K562 (cell line): ENCODE results near the gene LSM4. TPM values are rescaled to one million over a fixed set of nuclear protein-coding genes. Genes with fewer than 3 reads are reported as not detected.

Source experiments
- ARID3A ChIP-seq: IDR thresholded peaks from 2 replicates; pipeline ENCODE4 v1.6.1; 2012; ENCODE audit warnings: low read depth, low read length, improper control_type of control experiment, borderline replicate concordance
- CBX8 ChIP-seq: fragments of 200-600 bp; sonication (generic); IDR thresholded peaks from 2 replicates; pipeline ENCODE4 v1.6.1; 2012; ENCODE audit warnings: borderline replicate concordance, mixed run types, low read depth, mild to moderate bottlenecking, moderate library complexity, mixed read lengths, low read length, control low read depth, inconsistent platforms; ENCODE audit not compliant: poor library complexity, severe bottlenecking; ENCODE audit errors: extremely low read depth
- CUX1 ChIP-seq: fragments of 200-800 bp; sonication (Bioruptor generic); IDR thresholded peaks from 2 replicates; pipeline ENCODE4 v1.6.1; 2016; ENCODE audit warnings: missing genetic modification characterization, missing compliant biosample characterization
- FIP1L1 ChIP-seq: fragments of 200-400 bp; formaldehyde crosslinking; IDR thresholded peaks from 2 replicates; pipeline ENCODE4 v1.6.1; 2018; ENCODE audit warnings: mild to moderate bottlenecking, low read depth, low read length; ENCODE audit not compliant: poor library complexity, severe bottlenecking
- GTF3C2 ChIP-seq: IDR thresholded peaks from 3 replicates; pipeline ENCODE4 v1.6.1; 2011; ENCODE audit warnings: borderline replicate concordance, mild to moderate bottlenecking, moderate library complexity; ENCODE audit not compliant: insufficient read length; ENCODE audit errors: extremely low read depth
- HDGF ChIP-seq: fragments of 450-650 bp; IDR thresholded peaks from 2 replicates; pipeline ENCODE4 v1.6.1; 2016
- KAT2B ChIP-seq: IDR thresholded peaks from one replicate; pipeline ENCODE4 v1.6.1; 2012; ENCODE audit warnings: low read depth, mild to moderate bottlenecking, control low read depth, inconsistent platforms, low read length, moderate library complexity
- PURB ChIP-seq: sonication (generic); formaldehyde crosslinking; IDR thresholded peaks from 2 replicates; pipeline ENCODE4 v1.9.0; 2021; ENCODE audit warnings: low read depth, mild to moderate bottlenecking, missing genetic modification reagents
- SETDB1 ChIP-seq: IDR thresholded peaks from one replicate; pipeline ENCODE4 v1.6.1; 2012; ENCODE audit warnings: low read length, control low read depth, inconsistent platforms
- TAF1 ChIP-seq: IDR thresholded peaks from 2 replicates; pipeline ENCODE4 v1.6.1; 2011; ENCODE audit warnings: mild to moderate bottlenecking, low read length, moderate library complexity; ENCODE audit not compliant: insufficient read depth, control insufficient read depth, severe bottlenecking; ENCODE audit errors: extremely low read depth
- ZBTB12 ChIP-seq: fragments of 250-450 bp; sonication (Bioruptor Pico); IDR thresholded peaks from 2 replicates; pipeline ENCODE4 v1.4.0; 2020
- ZNF384 ChIP-seq: IDR thresholded peaks from 2 replicates; pipeline ENCODE4 v1.6.1; 2012; ENCODE audit warnings: low read depth, low read length, improper control_type of control experiment
- ZNF444 ChIP-seq: fragments of 250-450 bp; sonication (Bioruptor Pico); IDR thresholded peaks from 2 replicates; pipeline ENCODE4 v1.4.0; 2020; ENCODE audit warnings: mild to moderate bottlenecking, moderate library complexity
- ZNF778 ChIP-seq: fragments of 450-650 bp; formaldehyde crosslinking; IDR thresholded peaks from 2 replicates; pipeline ENCODE4 v1.4.0; 2020; ENCODE audit warnings: mild to moderate bottlenecking, moderate library complexity
- ZNF785 ChIP-seq: fragments of 250-450 bp; sonication (Bioruptor Pico); IDR thresholded peaks from 2 replicates; pipeline ENCODE4 v1.4.0; 2020; ENCODE audit warnings: mild to moderate bottlenecking
- polyA plus RNA-seq, 8 experiments: library from polyadenylated mRNA; depleted of rRNA in 4 of 8; stranded (reverse) in 5 of 8; unstranded in 3 of 8; fragments of >200 nt; fragmentation: Nextera tagmentation in 2 of 8; fragmentation: Illumina TruSeq in 1 of 8; extraction: Ambion mirVana in 2 of 8; extraction: Trizol in 1 of 8; gene quantifications; 2 replicates each; pipeline versions ENCODE4 v1.2.1 to v1.2.3, GENCODE V29; 2011 to 2014; ENCODE audit warnings: inconsistent platforms in 1 of 8, missing spikeins in 1 of 8
- total RNA-seq, 7 experiments: library from RNA; depleted of rRNA in 6 of 7; stranded (reverse); fragments of >200 nt in 6 of 7; fragmentation: Illumina TruSeq in 2 of 7; extraction: Trizol in 2 of 7; gene quantifications; 2 replicates each; pipeline versions ENCODE4 v1.2.1 to v1.2.3, GENCODE V29; 2011 to 2021; ENCODE audit warnings: low replicate concordance in 1 of 7

Gene LSM4
- total and polyA plus RNA-seq, 9 of the 15 experiments (the other 6 are each of a cell fraction or from before 2014, with no cell fraction given) = 11.9 to 763 (median 202) TPM

GRCh38 chr19:18292810-18293641, 29.9 kb downstream of the LSM4 start (continued):
- TF ChIP-seq ZNF384 (peak; percentile 55), ZBTB12 (no peak), ZNF785 (CRISPR knock-in tag) (no peak), ZNF444 (CRISPR knock-in tag) (no peak), KAT2B (no peak), SETDB1 (no peak), CUX1 (CRISPR knock-in tag) (no peak), ZNF778 (CRISPR knock-in tag) (no peak), CBX8 (no peak), TAF1 (peak; percentile 55), GTF3C2 (peak; percentile 83), ARID3A (no peak), FIP1L1 (no peak), PURB (CRISPR knock-in tag) (no peak), HDGF (peak; percentile 71; the same call in 1 of the 2 replicates)
